Measurements from ENCODE around the gene KRTAP12-3.
"Not testable (repeated sequence)": the region's sequence is repeated elsewhere in the genome, so short reads cannot be mapped to it uniquely, and the experiment has no call there.

GRCh38 chr21:44638506-44639330 is 19.0 kb upstream of the KRTAP12-3 start:
- not testable (repeated sequence) for TF ChIP-seq CTCF (IDR thresholded peaks at IDR 0.05); EP300 (IDR thresholded peaks at IDR 0.05; ENCODE audit: borderline replicate concordance in 1 of 2, low read depth in 1 of 2, low read length in 1 of 2); MAX (IDR thresholded peaks at IDR 0.05; ENCODE audit: low read depth); TEAD4 (IDR thresholded peaks at IDR 0.05; ENCODE audit: borderline replicate concordance, insufficient read depth); USF2 (IDR thresholded peaks at IDR 0.05; ENCODE audit: borderline replicate concordance, low read depth, low read length)

Measured in SK-N-SH (cell line).